Colonic mucosa (tissue), 4 donors: Measurements from ENCODE around the gene MYO16. TPM values are rescaled to one million over a fixed set of nuclear protein-coding genes. Genes with fewer than 3 reads are reported as not detected.
"Not testable (repeated sequence)": the region's sequence is repeated elsewhere in the genome, so short reads cannot be mapped to it uniquely, and the experiment has no call there.

Experiments
- DNase-seq: peaks from one replicate; pipeline ENCODE4 v3.0.0-alpha.2; 2020
- H3K27ac ChIP-seq: fragments of 200-600 bp; one replicate; pipeline ENCODE4 v1.8.0; 2021
- H3K27me3 ChIP-seq: fragments of 200-600 bp; one replicate; pipeline ENCODE4 v1.8.0; 2021
- H3K36me3 ChIP-seq: fragments of 200-600 bp; one replicate; pipeline ENCODE4 v1.8.0; 2021
- H3K4me1 ChIP-seq: fragments of 200-600 bp; one replicate; pipeline ENCODE4 v1.8.0; 2021; ENCODE audit warnings: mild to moderate bottlenecking
- H3K4me3 ChIP-seq: fragments of 200-600 bp; one replicate; pipeline ENCODE4 v1.8.0; 2021
- H3K9ac ChIP-seq, 2 donors: one replicate each; pipeline ENCODE4 v1.7.0; 2013; ENCODE audit warnings: control low read depth in 2 of 2, low read depth in 2 of 2, low read length in 2 of 2
- H3K9me3 ChIP-seq: fragments of 200-600 bp; one replicate; pipeline ENCODE4 v1.8.0; 2021
- intact Hi-C: fragments of 100-400 bp; cut with DNase I; formaldehyde crosslinking; loops from one replicate; pipeline ENCODE4 v1.14.1; 2022
- total RNA-seq, 2 donors: library from RNA; stranded (reverse); fragmentation: NEBNext Ultra II Directional in 1 of 2; extraction: Animal tissue kit (Norgen Biotek cat#: 25700) in 1 of 2; gene quantifications; one replicate each; pipeline ENCODE4 v1.2.1, GENCODE V29; 2021
- TF ChIP-seq, protein P1 (sequence below): fragments of 200-600 bp; IDR thresholded peaks from one replicate; pipeline ENCODE4 v1.8.0; 2022; ENCODE audit warnings: antibody characterized with exemption, mild to moderate bottlenecking
- donor health status: healthy.
- donor health status: DM: no; HTN: no; CAD: no.
- donor health status: DM: no; HTN: no; CAD: no.

Gene MYO16
- total RNA-seq, 2 donors from 2014 or later: 0.05 TPM; not detected in 1

DNA sequence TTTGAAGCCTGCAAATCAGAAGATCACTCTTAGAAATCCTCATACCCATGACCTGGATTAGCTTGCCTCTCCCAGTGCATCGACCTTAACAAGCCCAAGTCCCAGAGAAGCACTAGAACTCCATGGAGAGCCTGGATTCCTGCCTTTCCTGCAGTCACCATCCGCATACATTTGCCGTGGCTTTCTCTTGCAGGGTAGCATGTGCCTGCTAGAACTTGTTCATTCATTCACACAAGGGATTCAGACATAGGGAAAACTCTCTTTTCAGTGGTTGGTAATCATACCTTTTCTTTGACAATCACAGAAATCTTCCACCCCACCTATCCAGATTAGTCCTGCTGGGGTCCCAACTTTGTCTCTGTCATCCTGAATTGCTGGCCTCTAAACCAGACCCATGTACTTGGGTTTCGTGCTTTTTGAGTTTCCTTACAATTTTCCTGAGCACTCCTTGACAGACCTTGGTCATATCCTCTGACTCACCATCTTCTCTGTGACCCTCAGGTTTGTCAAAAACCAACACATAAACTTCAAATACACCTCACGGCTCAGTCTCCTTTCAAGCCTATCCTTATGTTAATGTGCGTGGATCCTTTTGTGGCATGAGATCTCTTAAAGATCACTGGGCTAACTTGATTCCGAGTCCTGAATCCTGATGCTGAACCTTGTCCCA lies 355.0 kb downstream of the MYO16 start:
- H3K9me3 ChIP-seq: no peaks in the 10 kb centered on the region
- no peak for DNase-seq
- H3K27ac ChIP-seq: no peak overlapping the region
- H3K27me3 ChIP-seq: no peaks in the 10 kb centered on the region
- intact Hi-C loops: no loop called here
- no peak overlapping the region for H3K9ac ChIP-seq
- TF ChIP-seq, protein P1, sequence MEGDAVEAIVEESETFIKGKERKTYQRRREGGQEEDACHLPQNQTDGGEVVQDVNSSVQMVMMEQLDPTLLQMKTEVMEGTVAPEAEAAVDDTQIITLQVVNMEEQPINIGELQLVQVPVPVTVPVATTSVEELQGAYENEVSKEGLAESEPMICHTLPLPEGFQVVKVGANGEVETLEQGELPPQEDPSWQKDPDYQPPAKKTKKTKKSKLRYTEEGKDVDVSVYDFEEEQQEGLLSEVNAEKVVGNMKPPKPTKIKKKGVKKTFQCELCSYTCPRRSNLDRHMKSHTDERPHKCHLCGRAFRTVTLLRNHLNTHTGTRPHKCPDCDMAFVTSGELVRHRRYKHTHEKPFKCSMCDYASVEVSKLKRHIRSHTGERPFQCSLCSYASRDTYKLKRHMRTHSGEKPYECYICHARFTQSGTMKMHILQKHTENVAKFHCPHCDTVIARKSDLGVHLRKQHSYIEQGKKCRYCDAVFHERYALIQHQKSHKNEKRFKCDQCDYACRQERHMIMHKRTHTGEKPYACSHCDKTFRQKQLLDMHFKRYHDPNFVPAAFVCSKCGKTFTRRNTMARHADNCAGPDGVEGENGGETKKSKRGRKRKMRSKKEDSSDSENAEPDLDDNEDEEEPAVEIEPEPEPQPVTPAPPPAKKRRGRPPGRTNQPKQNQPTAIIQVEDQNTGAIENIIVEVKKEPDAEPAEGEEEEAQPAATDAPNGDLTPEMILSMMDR: no peak
- H3K4me3 ChIP-seq: no peak overlapping the region
- H3K36me3 ChIP-seq: no peaks in the 10 kb centered on the region
- H3K4me1 ChIP-seq: no peaks in the 10 kb centered on the region

DNA sequence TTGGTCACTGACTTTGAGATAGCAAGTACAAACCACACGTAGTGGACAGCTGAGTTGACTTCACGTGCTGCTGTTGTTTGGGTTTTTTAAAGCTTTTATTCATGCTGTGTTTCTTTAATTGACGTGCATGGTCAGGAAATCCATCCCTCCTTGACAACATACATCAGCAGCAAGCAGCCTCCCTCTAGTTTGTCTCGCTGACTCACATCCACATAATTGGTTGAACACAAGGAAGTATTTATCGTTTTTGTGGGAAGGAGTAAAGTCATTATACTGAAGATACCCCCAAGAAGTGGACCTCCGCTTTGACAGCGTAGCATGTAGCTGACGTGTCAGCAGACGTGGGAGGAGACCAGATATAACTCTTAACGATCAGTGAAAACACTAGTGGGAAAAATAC lies 355.8 kb downstream of the MYO16 start:
- Histone ChIP-seq H3K4me1 (no peaks in the 10 kb centered on the region), H3K4me3 (no peak overlapping the region), H3K27me3 (no peaks in the 10 kb centered on the region), H3K36me3 (no peaks in the 10 kb centered on the region), H3K9me3 (no peaks in the 10 kb centered on the region), H3K9ac (no peak overlapping the region), H3K27ac (no peak overlapping the region)
- TF ChIP-seq, protein P1: no peak
- DNase-seq: no peak
- intact Hi-C loops: no loop called here

DNA sequence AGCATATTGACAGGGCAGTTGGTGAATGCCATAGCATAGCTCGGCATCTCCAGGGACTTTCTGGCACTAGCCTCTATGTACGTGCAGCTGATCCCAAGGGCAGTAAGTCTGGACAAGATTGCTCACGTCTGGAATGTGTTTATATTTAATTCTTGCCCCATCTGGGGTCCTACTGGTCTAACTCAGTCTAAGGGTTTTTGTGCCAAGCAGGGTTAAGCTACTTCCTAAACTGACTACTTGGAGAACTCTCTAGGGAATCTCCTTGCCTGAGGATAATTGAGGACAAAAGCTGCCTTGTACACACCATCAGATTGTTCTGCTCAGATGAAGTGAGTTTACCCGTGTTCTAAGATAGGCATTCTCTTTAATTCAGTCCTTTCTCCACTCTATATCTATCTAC lies 358.1 kb downstream of the MYO16 start:
- DNase-seq: no peak
- no peak overlapping the region for H3K27ac ChIP-seq
- H3K9ac ChIP-seq: no peak overlapping the region
- H3K36me3 ChIP-seq: no peaks in the 10 kb centered on the region
- no peaks in the 10 kb centered on the region for H3K9me3 ChIP-seq
- H3K4me1 ChIP-seq: no peaks in the 10 kb centered on the region
- intact Hi-C loops: no loop called here
- no peaks in the 10 kb centered on the region for H3K27me3 ChIP-seq
- H3K4me3 ChIP-seq: no peak overlapping the region
- TF ChIP-seq, protein P1: no peak

DNA sequence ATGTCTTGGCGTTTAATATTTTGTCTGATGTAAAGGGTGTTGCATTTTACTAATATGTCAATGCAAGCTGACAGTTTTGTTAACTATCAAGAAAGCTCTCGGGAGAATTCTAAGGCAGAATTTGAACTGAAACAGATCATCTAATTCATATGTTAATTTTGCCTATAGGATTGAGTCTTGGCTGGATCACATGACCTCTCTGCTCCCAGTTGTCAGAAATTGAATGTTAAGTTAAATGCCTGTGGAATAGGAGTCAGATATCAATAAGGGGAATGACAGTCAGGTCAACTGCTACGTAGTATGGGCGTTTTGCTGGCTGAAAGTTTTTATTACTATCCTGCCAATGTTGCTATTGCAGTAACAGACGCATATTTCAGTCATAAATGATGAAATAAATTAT lies 358.5 kb downstream of the MYO16 start:
- Histone ChIP-seq H3K27me3 (no peaks in the 10 kb centered on the region), H3K4me3 (no peak overlapping the region), H3K36me3 (no peaks in the 10 kb centered on the region), H3K9ac (no peak overlapping the region), H3K27ac (no peak overlapping the region), H3K9me3 (no peaks in the 10 kb centered on the region), H3K4me1 (no peaks in the 10 kb centered on the region)
- TF ChIP-seq, protein P1: no peak
- intact Hi-C loops: no loop called here
- DNase-seq: no peak

DNA sequence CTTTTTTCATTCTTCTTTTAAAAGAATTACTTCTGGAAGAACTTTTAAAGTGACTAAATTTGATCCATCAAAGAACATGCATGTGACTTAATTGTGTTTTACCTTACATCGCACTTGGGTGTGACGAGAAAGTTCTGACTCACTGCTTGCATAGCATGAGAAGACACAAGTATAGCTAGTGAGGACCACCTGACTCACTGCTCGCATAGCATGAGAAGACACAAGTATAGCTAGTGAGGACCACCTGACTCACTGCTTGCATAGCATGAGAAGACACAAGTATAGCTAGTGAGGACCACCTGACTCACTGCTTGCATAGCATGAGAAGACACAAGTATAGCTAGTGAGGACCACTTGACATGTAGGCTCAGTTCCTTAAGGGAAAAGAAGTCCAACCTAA lies 362.0 kb downstream of the MYO16 start:
- DNase-seq, H3K4me1 ChIP-seq, H3K27ac ChIP-seq, H3K9me3 ChIP-seq, H3K36me3 ChIP-seq, H3K27me3 ChIP-seq, H3K4me3 ChIP-seq, intact Hi-C loops, H3K9ac ChIP-seq: not testable (repeated sequence)

DNA sequence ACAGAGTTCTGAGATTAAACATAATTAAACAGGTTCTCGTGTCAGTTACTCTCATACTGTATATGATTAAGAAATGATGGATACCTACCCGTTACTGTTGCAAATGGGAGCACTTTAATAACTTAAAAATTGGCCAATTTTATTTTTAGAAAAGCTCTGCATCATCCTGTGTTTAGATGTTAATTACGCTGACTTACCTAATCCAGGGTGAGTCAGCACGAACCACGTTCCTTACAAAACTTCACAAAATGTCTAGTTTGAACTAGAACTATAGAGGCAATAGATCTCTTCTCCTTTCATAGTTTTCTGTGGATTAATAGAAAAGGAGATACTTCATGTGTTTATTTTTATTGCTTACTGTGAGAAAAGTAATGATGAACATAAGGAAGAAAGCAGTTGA lies 363.9 kb downstream of the MYO16 start:
- no peak overlapping the region for H3K9ac ChIP-seq
- H3K27ac ChIP-seq: no peak overlapping the region
- no peaks in the 10 kb centered on the region for H3K9me3 ChIP-seq
- intact Hi-C loops: no loop called here
- no peak for DNase-seq
- no peaks in the 10 kb centered on the region for H3K36me3 ChIP-seq
- no peaks in the 10 kb centered on the region for H3K4me1 ChIP-seq
- TF ChIP-seq, protein P1: no peak
- no peaks in the 10 kb centered on the region for H3K27me3 ChIP-seq
- H3K4me3 ChIP-seq: no peak overlapping the region
